GM12865 (cell line): Measurements from ENCODE around the gene FSTL4.

Experiments
- DNase-seq: peaks from one replicate; pipeline ENCODE4 v3.0.0; 2010; ENCODE audit warnings: low read depth
- H3K4me3 ChIP-seq: 2 replicates; pipeline ENCODE4 v1.5.1; 2011; ENCODE audit warnings: mild to moderate bottlenecking, low read depth, low read length, control low read depth
- TF ChIP-seq, protein P1 (sequence below): IDR thresholded peaks from 2 replicates; pipeline ENCODE4 v1.5.1; 2011; ENCODE audit warnings: low read length, control low read depth, low read depth, inconsistent platforms; ENCODE audit not compliant: insufficient read depth; ENCODE audit errors: missing control alignments

FSTL4 gene

DNA sequence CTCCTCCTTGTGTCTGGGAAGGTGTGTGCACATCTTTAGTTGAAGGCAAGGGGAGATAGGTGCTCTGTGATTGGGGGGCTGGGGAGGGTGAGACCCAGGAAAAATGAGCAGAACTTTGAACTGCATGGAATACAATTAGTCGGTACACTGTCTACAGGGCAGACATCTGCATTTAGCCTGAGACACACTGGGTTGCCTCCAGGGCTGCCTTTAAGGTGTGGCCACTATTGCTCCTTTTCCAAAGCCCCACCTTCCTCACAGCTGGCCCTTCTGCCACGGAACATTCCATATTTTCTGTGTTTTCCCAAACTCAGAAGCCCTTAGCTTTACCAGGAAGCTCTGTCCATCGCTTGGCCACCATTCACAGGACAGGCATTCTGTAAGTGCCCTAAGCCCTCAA is 312.6 kb downstream of the FSTL4 start:
- no peak for DNase-seq
- H3K4me3 ChIP-seq, result no peak overlapping the region
- TF ChIP-seq, protein P1, sequence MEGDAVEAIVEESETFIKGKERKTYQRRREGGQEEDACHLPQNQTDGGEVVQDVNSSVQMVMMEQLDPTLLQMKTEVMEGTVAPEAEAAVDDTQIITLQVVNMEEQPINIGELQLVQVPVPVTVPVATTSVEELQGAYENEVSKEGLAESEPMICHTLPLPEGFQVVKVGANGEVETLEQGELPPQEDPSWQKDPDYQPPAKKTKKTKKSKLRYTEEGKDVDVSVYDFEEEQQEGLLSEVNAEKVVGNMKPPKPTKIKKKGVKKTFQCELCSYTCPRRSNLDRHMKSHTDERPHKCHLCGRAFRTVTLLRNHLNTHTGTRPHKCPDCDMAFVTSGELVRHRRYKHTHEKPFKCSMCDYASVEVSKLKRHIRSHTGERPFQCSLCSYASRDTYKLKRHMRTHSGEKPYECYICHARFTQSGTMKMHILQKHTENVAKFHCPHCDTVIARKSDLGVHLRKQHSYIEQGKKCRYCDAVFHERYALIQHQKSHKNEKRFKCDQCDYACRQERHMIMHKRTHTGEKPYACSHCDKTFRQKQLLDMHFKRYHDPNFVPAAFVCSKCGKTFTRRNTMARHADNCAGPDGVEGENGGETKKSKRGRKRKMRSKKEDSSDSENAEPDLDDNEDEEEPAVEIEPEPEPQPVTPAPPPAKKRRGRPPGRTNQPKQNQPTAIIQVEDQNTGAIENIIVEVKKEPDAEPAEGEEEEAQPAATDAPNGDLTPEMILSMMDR, result no peak

DNA sequence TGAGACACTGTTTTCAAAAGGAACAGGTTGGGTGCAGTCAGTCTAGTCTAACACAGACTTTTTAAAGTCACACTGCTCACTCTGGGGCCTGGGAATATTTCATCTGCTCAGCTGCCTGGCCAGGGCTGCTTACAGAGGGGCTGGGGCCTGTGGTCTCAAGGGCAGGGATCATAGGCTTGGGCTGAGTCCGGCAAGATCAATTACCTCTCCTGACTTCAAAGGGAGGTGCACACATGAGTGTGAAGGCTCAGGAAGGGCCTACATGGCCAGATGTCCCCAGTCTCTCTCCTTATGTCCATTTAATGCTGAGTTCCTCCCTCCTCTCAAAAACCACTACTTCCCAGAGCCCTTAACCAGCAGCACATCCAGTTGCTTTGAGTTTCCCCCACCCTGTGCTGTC is 313.3 kb downstream of the FSTL4 start:
- no peak overlapping the region for H3K4me3 ChIP-seq
- TF ChIP-seq, protein P1, result no peak
- no peak for DNase-seq

DNA sequence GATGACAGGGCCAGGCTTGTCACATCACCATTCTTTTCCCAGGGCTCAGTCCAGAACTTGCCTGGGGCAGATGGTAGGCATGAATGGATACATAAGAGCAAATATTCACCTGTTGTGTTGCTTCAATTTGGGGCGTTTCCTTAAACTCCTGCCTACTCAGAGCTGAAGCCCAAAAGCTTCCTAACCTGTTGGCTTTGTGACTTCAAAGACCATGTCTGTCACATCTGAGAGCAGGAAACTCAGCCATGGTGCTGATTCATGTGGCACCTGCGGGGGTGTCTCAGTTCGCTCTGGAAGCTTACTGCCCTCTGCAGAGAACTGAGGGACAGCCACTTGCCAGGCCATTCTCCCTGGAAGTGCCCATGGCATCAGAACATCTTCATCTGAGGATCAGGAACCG is 313.9 kb downstream of the FSTL4 start:
- H3K4me3 ChIP-seq, result no peak overlapping the region
- DNase-seq, result no peak
- TF ChIP-seq, protein P1, result no peak

DNA sequence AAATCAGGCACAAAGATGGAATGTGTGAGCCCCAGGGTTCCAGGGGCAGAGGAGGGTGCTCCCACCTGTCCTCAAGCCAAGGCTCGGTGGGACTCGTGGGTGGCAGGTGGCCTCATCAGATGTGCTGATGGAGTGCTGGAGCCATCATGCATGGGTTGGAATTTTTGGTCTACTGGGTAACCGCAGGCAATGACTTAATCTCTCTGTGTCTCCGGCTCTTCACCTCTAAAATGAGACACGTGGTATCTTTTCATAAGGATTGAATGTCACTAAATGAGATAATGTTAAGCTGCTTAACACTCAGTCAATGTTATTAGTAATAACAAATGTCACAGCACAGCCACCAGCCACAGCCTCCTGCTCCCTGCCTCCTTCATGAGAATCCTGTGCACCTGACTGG is 315.0 kb downstream of the FSTL4 start:
- DNase-seq, result no peak
- TF ChIP-seq, protein P1, result no peak

DNA sequence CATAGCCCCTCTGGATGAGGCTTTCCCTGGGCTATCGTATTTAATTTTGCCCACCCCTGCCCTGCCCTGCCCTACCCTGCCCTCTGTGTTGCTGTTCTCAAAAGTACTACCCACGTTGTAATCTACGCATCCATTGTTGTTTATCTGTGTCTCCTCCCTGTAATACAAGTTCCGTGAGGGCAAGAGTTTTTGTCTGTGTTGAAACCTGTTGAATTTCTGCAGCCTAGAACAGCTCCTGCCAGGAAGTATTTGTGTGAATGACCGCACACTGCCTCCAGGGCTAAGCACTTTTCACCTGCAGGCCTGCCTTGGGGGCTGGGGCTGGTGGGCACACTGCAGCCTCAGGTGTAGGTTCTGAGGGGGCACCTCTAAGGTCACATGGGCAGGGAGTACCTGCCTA is 315.7 kb downstream of the FSTL4 start:
- DNase-seq, result no peak
- TF ChIP-seq, protein P1, result no peak
- H3K4me3 ChIP-seq, result no peak overlapping the region

More for the DNA sequence above, 315.0 kb downstream of the FSTL4 start:
- no peak overlapping the region for H3K4me3 ChIP-seq

DNA sequence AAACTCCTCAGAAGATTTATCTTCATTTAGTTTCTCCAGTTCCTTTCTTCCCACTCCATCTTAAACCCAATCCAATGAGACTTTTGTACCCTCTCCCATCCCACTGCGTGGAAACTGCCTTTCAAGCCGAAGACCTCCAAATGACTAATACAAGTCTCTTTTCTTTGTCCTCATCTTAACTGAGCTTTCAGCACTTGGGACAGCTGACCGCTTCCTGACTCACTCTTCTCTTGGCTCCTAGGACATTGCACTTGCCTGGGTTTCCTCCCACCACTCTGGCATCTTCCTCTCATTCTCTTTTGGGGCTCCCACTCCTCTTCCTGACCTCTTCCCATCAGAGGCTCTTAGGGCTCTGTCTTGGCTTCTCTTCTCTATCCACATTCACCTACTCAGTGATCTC is 316.8 kb downstream of the FSTL4 start:
- DNase-seq, result no peak
- TF ChIP-seq, protein P1, result no peak
- no peak overlapping the region for H3K4me3 ChIP-seq

DNA sequence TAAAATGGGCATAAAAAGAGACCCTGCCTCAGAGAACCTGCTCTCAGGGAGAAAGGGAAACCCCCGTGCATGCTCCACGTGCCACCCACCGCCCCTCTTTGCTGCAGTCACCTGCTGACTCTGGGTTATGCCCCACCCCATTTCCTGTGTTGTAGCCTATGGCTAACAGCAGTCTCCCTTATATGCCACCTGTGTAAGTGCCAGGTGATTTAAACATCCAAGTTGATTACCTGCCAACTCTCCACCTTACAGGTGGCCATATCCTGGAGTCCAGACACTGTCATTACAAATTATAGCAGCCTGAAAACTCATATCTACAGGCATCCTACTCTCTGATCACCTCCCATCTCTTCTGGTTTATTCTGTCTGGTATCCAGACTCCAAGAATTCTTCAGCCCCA is 318.0 kb downstream of the FSTL4 start:
- no peak overlapping the region for H3K4me3 ChIP-seq
- no peak for DNase-seq
- TF ChIP-seq, protein P1, result no peak
